H1 (cell line): ENCODE measurements around the gene IP6K1. TPM values are rescaled to one million over a fixed set of nuclear protein-coding genes. Genes with fewer than 3 reads are reported as not detected.

Experiments used
- JUN ChIP-seq: IDR thresholded peaks from 2 replicates; pipeline ENCODE4 v1.6.1; 2011; ENCODE audit warnings: low read depth, mild to moderate bottlenecking, improper control_type of control experiment, low read length
- JUND ChIP-seq: IDR thresholded peaks from 2 replicates; pipeline ENCODE4 v1.6.1; 2011; ENCODE audit warnings: mild to moderate bottlenecking, improper control_type of control experiment, low read length
- RAD21 ChIP-seq, 2 experiments: IDR thresholded peaks in 1 of 2; conservative IDR thresholded peaks in 1 of 2; 2 replicates each; pipeline ENCODE4 v1.6.1; 2011; ENCODE audit warnings: low read depth in 2 of 2, low read length in 2 of 2, improper control_type of control experiment in 1 of 2, inconsistent platforms in 1 of 2, mild to moderate bottlenecking in 1 of 2, moderate library complexity in 1 of 2
- SIN3A ChIP-seq, 2 experiments: IDR thresholded peaks in 1 of 2; conservative IDR thresholded peaks in 1 of 2; 2 replicates each; pipeline ENCODE4 v1.6.1; 2011 to 2012; ENCODE audit warnings: low read length in 2 of 2, improper control_type of control experiment in 1 of 2, low read depth in 1 of 2, mild to moderate bottlenecking in 1 of 2
- polyA plus RNA-seq, 7 experiments: library from polyadenylated mRNA; depleted of rRNA in 3 of 7; stranded (reverse) in 5 of 7; unstranded in 2 of 7; fragments of >200 nt in 5 of 7; fragments of 200-250 nt in 2 of 7; gene quantifications; 1 replicate in 5 of 7; 2 replicates in 1 of 7; 4 replicates in 1 of 7; pipeline versions ENCODE4 v1.2.1 to v1.2.3, GENCODE V29; 2011 to 2013; ENCODE audit warnings: missing spikeins in 2 of 7, mixed read lengths in 2 of 7
- total RNA-seq: library from RNA; stranded (reverse); fragmentation: NEBNext Ultra II Directional; extraction: Animal tissue kit (Norgen Biotek cat#: 25700); gene quantifications from 2 replicates; pipeline ENCODE4 v1.2.1, GENCODE V29; 2021

IP6K1 gene
- total and polyA plus RNA-seq, 2 of the 8 experiments (the other 6 are each of a cell fraction or from before 2014, with no cell fraction given), result 31.5 to 35.2 TPM

DNA sequence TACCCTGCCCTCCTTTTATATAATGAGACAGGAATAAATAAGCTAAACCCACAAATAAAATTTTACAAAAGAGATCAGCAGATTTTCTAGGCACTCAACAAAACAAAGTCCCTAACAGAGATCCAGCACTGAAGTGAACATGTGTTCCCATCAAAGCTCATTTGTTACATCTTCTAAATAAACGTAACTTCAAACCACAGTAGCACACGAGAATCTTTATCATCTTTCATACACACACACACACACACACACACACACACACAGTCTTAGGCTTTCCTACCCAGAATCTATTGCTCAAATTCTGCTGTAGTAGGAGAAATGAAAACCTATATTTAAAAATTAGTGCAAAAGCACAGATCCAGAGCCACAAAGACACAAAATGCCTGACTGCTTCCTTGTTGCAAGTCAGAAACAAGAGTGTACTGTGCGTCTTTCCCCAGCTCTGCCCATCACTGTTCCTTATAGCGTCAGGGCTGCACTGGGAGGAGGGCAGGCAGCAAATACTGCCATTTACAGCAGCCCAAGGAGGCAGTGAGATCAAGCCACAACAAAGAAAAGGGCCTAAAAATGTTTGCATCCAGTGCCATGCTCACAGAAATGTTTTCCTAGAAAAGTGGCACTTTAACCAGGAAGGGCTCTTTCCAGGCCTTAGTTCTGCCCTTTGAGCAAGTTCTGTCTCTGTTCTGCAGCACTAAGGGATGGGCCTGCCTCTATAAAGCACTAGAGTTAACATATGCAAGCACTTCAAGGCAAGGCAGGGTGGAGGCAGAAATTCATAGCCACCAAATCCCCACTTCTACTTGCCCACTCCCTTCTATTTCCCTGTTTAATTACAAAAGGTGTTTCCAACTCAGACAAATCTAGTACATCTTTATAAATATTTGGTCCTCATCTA lies 6.0 kb downstream of the IP6K1 start (continued):
- TF ChIP-seq RAD21 (IDR thresholded peaks at IDR 0.05 in 1 of 2, conservative IDR thresholded peaks at IDR 0.05 in 1 of 2; ENCODE audit: low read depth in 2 of 2, low read length in 2 of 2), result no peak
- TF ChIP-seq SIN3A (conservative IDR thresholded peaks at IDR 0.05 in 1 of 2, IDR thresholded peaks at IDR 0.05 in 1 of 2; ENCODE audit: low read depth in 1 of 2, low read length in 2 of 2), result no peak
- TF ChIP-seq JUND, result no peak
- TF ChIP-seq JUN, result no peak
